Endothelial cell of umbilical vein (primary cell): ENCODE measurements around the gene YBX3.

Experiments
- EZH2 ChIP-seq: IDR thresholded peaks from 2 replicates; pipeline ENCODE4 v1.6.1; 2012; ENCODE audit warnings: borderline replicate concordance, low read depth, mild to moderate bottlenecking, moderate library complexity, low read length, inconsistent platforms; ENCODE audit not compliant: severe bottlenecking
- FOS ChIP-seq: IDR thresholded peaks from 2 replicates; pipeline ENCODE4 v1.6.1; 2011; ENCODE audit warnings: mild to moderate bottlenecking, low read length, moderate library complexity, borderline replicate concordance; ENCODE audit not compliant: insufficient read depth
- GATA2 ChIP-seq: IDR thresholded peaks from 2 replicates; pipeline ENCODE4 v1.7.0; 2011; ENCODE audit warnings: low read depth, mild to moderate bottlenecking, moderate library complexity, mixed read lengths, low read length; ENCODE audit not compliant: insufficient read length, insufficient read depth
- JUN ChIP-seq: IDR thresholded peaks from 2 replicates; pipeline ENCODE4 v1.6.1; 2011; ENCODE audit warnings: borderline replicate concordance, low read depth; ENCODE audit not compliant: insufficient read length, insufficient read depth
- MYC ChIP-seq: IDR thresholded peaks from one replicate; pipeline ENCODE4 v1.6.1; 2011; ENCODE audit warnings: mild to moderate bottlenecking, low read depth, low read length
- POLR2A ChIP-seq: IDR thresholded peaks from 2 replicates; pipeline ENCODE4 v1.6.1; 2012; ENCODE audit warnings: low read depth, mild to moderate bottlenecking, control low read depth, low read length
- POLR2AphosphoS5 ChIP-seq: IDR thresholded peaks from 2 replicates; pipeline ENCODE4 v1.6.1; 2012; ENCODE audit warnings: low read depth, mild to moderate bottlenecking, control low read depth, low read length, moderate library complexity; ENCODE audit not compliant: insufficient read depth
- TF ChIP-seq, protein P1 (sequence below), 2 donors: IDR thresholded peaks; 1 replicate in 1 of 2; 2 replicates in 1 of 2; pipeline ENCODE4 v1.5.1; 2011; ENCODE audit warnings: low read length in 2 of 2, mild to moderate bottlenecking in 2 of 2, moderate library complexity in 2 of 2, control low read depth in 1 of 2, inconsistent platforms in 1 of 2, low read depth in 1 of 2; ENCODE audit not compliant: insufficient read depth in 1 of 2; ENCODE audit errors: extremely low read depth in 1 of 2
- TF ChIP-seq, protein P2 (sequence below): IDR thresholded peaks from 2 replicates; pipeline ENCODE4 v1.6.1; 2011; ENCODE audit not compliant: insufficient read depth, insufficient read length

DNA sequence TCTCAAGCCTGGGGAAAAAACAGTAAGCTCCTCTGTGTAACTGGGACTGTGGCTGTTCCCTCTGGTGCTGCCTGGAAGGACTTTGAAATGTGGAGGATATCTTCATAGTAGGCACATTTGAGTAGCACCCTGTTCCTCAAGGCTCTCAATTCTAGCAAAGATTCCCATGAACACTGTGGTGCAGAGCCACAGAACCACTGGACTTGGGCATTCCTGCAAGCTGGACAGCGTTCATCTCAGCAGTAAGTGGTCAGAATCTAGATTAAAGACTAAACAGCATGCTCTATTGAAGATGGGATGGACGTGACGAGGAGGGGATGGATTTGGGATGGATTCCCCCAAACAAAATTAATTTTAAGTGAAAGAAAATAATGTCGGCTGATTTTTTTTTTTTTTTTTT is 9.4 kb upstream of the YBX3 start:
- TF ChIP-seq POLR2AphosphoS5: no peak
- TF ChIP-seq, protein P1, sequence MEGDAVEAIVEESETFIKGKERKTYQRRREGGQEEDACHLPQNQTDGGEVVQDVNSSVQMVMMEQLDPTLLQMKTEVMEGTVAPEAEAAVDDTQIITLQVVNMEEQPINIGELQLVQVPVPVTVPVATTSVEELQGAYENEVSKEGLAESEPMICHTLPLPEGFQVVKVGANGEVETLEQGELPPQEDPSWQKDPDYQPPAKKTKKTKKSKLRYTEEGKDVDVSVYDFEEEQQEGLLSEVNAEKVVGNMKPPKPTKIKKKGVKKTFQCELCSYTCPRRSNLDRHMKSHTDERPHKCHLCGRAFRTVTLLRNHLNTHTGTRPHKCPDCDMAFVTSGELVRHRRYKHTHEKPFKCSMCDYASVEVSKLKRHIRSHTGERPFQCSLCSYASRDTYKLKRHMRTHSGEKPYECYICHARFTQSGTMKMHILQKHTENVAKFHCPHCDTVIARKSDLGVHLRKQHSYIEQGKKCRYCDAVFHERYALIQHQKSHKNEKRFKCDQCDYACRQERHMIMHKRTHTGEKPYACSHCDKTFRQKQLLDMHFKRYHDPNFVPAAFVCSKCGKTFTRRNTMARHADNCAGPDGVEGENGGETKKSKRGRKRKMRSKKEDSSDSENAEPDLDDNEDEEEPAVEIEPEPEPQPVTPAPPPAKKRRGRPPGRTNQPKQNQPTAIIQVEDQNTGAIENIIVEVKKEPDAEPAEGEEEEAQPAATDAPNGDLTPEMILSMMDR (IDR thresholded peaks at IDR 0.05; ENCODE audit: extremely low read depth in 1 of 2, insufficient read depth in 1 of 2, low read depth in 1 of 2, low read length in 2 of 2): no peak
- TF ChIP-seq POLR2A: no peak
- TF ChIP-seq EZH2: no peak
- TF ChIP-seq, protein P2, sequence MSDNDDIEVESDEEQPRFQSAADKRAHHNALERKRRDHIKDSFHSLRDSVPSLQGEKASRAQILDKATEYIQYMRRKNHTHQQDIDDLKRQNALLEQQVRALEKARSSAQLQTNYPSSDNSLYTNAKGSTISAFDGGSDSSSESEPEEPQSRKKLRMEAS: no peak
- TF ChIP-seq JUN: no peak
- TF ChIP-seq GATA2: no peak
- no peak for TF ChIP-seq FOS
- no peak for TF ChIP-seq MYC
